PC-3 (cell line): ENCODE data around the gene BAIAP2.

Experiments
- EZH2 ChIP-seq: fragments of 300-600 bp; sonication (generic); IDR thresholded peaks from one replicate; pipeline ENCODE4 v1.6.1; 2017; ENCODE audit warnings: antibody characterized with exemption, mild to moderate bottlenecking, low read length; ENCODE audit not compliant: unreplicated experiment
- EZH2phosphoT487 ChIP-seq: fragments of 300-600 bp; sonication (generic); IDR thresholded peaks from 2 replicates; pipeline ENCODE4 v1.6.1; 2018; ENCODE audit warnings: mild to moderate bottlenecking, antibody characterized with exemption, low read length, borderline replicate concordance
- TF ChIP-seq, protein P1 (sequence below): fragments of 300-600 bp; sonication (generic); conservative IDR thresholded peaks from 2 replicates; pipeline ENCODE4 v1.5.1; 2017; ENCODE audit warnings: antibody characterized with exemption, low read depth, mild to moderate bottlenecking, low read length

DNA sequence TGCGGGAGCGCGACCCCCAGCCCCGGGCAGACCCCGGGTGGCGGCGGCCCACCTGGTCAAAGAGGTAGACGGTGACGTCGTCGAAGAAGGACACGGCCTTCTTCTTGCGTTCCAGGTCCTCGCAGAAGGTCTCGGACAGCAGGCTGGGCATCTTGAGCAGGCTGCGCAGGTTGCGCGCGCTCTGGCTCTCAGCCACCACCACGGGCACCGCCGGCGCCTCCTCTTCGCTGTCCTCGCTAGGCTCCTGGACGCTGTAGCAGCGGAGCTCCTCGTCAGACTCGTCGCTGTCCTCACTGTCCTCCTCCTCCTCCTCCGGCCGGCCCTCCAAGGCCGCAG, 85.2 kb downstream of the BAIAP2 start:
- no peak for TF ChIP-seq EZH2phosphoT487
- TF ChIP-seq, protein P1, sequence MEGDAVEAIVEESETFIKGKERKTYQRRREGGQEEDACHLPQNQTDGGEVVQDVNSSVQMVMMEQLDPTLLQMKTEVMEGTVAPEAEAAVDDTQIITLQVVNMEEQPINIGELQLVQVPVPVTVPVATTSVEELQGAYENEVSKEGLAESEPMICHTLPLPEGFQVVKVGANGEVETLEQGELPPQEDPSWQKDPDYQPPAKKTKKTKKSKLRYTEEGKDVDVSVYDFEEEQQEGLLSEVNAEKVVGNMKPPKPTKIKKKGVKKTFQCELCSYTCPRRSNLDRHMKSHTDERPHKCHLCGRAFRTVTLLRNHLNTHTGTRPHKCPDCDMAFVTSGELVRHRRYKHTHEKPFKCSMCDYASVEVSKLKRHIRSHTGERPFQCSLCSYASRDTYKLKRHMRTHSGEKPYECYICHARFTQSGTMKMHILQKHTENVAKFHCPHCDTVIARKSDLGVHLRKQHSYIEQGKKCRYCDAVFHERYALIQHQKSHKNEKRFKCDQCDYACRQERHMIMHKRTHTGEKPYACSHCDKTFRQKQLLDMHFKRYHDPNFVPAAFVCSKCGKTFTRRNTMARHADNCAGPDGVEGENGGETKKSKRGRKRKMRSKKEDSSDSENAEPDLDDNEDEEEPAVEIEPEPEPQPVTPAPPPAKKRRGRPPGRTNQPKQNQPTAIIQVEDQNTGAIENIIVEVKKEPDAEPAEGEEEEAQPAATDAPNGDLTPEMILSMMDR: peak; percentile 42; the same call in 1 of the 2 replicates
- no peak for TF ChIP-seq EZH2
